OCI-LY3 (cell line): ENCODE data around the gene PRKAR1B.

Experiments used
- EZH2phosphoT487 ChIP-seq: fragments of 200-600 bp; shearing (Covaris generic); IDR thresholded peaks from 2 replicates; pipeline ENCODE4 v1.6.1; 2018; ENCODE audit warnings: antibody characterized with exemption, mixed run types, low read depth
- TF ChIP-seq, protein P1 (sequence below): fragments of 200-600, 300-600 bp; sonication (generic); IDR thresholded peaks from 2 replicates; pipeline ENCODE4 v1.5.1; 2014; ENCODE audit warnings: antibody characterized with exemption, low read length, low read depth

DNA sequence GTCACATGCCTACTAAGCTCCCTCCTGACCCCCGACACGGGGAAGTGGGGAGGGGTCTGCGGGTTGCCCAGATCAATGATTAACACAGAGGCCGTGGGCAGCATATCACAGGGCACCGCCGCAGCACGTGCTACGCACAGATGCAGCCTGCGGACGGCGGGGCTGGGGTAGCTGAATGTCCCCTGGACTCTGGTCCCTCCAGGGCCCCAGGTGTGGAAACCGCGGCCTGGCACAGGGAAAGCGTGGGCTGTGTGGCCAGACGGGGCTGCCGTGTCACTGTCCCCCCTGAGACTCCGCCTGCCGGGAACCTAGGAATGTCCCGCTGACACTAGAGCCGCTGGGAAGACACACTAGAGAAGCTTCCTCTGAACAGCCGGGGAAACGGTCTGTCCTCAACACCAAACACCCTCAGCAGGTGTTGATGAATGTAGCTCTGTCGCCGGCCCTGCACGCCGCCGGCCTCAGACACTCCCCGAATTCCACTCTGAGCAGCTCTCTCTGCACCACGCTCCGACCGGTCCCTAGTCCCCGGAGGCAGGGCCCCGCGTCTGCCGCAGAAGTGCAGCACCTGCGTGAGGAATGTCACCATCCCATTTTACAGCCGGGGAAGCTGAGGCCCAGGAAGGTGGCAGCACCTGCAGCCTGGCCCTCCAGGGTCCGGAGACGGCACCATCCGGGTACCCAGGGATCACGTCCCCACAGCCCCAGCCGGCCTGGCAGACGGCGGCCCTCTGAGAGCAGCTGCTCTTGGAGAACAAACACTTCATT lies 174.0 kb downstream of the PRKAR1B start:
- TF ChIP-seq, protein P1, sequence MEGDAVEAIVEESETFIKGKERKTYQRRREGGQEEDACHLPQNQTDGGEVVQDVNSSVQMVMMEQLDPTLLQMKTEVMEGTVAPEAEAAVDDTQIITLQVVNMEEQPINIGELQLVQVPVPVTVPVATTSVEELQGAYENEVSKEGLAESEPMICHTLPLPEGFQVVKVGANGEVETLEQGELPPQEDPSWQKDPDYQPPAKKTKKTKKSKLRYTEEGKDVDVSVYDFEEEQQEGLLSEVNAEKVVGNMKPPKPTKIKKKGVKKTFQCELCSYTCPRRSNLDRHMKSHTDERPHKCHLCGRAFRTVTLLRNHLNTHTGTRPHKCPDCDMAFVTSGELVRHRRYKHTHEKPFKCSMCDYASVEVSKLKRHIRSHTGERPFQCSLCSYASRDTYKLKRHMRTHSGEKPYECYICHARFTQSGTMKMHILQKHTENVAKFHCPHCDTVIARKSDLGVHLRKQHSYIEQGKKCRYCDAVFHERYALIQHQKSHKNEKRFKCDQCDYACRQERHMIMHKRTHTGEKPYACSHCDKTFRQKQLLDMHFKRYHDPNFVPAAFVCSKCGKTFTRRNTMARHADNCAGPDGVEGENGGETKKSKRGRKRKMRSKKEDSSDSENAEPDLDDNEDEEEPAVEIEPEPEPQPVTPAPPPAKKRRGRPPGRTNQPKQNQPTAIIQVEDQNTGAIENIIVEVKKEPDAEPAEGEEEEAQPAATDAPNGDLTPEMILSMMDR: no peak
- no peak for TF ChIP-seq EZH2phosphoT487
